AG09319 (cell line): ENCODE measurements around the gene OR5B12.

ENCODE experiments used
- DNase-seq: peaks from one replicate; pipeline ENCODE4 v3.0.0-alpha.2; 2010; ENCODE audit warnings: low read depth; ENCODE audit errors: extremely low read depth
- TF ChIP-seq, protein P1 (sequence below): IDR thresholded peaks from 2 replicates; pipeline ENCODE4 v1.5.1; 2011; ENCODE audit warnings: low read depth, mild to moderate bottlenecking, inconsistent platforms, low read length, moderate library complexity

OR5B12 gene

GRCh38 chr11:58442136-58442535 lies at the start of gene OR5B12:
OR5B12 (minus strand) TSS chr11:58442236; CDS start chr11:58440151, 2,085 bp downstream.
- TF ChIP-seq, protein P1, sequence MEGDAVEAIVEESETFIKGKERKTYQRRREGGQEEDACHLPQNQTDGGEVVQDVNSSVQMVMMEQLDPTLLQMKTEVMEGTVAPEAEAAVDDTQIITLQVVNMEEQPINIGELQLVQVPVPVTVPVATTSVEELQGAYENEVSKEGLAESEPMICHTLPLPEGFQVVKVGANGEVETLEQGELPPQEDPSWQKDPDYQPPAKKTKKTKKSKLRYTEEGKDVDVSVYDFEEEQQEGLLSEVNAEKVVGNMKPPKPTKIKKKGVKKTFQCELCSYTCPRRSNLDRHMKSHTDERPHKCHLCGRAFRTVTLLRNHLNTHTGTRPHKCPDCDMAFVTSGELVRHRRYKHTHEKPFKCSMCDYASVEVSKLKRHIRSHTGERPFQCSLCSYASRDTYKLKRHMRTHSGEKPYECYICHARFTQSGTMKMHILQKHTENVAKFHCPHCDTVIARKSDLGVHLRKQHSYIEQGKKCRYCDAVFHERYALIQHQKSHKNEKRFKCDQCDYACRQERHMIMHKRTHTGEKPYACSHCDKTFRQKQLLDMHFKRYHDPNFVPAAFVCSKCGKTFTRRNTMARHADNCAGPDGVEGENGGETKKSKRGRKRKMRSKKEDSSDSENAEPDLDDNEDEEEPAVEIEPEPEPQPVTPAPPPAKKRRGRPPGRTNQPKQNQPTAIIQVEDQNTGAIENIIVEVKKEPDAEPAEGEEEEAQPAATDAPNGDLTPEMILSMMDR = no peak
- no peak for DNase-seq

DNA sequence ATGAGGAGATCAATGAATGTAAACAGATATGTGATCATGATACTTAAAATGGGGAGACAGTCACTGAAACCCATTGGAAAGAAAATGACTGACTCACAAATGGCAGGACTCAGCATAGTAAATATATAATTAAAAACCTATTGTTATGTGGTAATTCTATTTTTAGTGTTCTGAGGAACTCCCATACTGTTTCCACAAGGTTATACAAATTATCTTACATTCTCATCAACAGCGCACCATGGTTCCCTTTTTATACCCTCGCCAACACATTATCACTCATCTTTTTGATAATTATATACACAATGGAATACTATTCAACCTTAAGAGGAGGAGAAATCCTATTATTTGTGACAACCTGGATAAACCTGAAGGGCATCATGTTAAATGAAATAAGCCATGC lies 48.8 kb upstream of the OR5B12 start:
- TF ChIP-seq, protein P1 = no peak

DNA sequence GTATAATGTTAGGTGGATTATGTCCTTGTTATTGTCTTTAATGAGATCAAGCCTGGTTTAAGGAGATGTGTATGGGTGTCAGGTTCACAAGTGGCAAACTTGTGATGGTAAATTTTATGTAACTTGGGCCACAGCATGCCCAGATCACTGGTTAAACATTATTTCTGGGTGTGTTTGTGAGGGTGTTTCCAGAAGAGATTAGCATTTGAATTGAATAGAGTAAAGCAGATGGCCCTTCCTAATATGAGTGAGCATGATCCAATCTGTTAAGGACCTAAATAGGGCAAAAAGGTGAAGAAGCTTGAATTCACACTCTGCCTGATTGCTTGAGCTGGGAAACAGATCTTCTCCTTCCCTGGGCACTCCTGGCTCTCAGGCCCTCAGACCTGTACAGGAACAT lies 45.1 kb upstream of the OR5B12 start:
- DNase-seq = no peak
- TF ChIP-seq, protein P1 = no peak

More for the DNA sequence above, 48.8 kb upstream of the OR5B12 start:
- DNase-seq = no peak

DNA sequence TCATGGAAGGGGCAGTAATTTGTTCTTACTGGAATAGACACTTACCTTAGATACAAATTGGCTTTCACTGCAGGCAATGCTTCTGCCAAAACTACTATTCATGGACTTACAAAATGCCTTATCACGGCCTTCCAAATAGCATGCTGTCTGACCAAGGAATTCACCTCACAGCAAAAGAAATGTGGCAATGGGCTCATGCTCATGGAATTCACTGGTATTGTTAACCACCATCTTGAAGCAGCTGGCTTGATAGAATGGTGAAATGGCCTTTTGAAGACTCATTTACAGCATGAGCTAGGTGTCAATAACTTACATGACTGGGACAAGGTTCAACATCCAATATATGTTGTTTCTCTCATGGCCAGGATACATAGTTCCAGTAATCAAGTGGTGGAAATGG lies 43.9 kb upstream of the OR5B12 start:
- DNase-seq = no peak
- TF ChIP-seq, protein P1 = no peak

DNA sequence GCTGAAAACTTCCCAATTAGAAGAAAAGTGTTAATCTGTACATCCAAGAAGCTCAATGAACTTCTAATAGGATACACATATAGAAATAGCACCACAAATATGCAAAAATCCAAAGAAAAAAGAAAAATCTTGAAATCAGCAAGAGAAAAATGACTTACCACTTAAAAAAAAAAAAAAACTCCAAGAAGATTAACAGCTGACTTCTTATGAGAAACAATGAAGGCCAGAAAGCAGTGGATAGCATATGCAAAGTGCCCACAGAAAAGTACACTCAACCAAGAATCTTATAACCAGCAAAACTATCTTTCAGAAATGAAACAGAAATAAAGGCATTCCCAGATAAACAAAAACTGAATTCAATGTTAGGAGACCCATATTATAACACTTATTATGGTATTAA lies 29.9 kb upstream of the OR5B12 start:
- TF ChIP-seq, protein P1 = no peak
- DNase-seq = no peak

DNA sequence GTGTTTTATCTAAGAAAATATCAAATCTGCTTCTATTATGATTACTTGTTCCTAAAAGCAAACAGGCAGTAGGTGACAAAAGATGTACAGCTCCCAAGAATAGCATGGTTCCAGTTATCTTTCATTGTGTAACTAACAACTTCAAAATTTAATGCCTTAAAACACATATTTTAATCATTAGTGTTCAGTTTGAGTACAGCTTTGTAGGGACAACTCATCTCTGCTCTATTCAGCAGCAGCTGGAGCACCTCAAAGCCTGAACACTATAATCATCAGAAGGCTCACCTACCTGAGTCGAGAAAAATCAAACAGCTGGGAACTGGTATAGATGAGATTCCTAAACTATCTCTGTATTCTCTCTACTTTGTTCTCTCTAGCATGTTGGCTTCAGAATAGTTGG lies 24.3 kb upstream of the OR5B12 start:
- TF ChIP-seq, protein P1 = no peak
- DNase-seq = no peak

DNA sequence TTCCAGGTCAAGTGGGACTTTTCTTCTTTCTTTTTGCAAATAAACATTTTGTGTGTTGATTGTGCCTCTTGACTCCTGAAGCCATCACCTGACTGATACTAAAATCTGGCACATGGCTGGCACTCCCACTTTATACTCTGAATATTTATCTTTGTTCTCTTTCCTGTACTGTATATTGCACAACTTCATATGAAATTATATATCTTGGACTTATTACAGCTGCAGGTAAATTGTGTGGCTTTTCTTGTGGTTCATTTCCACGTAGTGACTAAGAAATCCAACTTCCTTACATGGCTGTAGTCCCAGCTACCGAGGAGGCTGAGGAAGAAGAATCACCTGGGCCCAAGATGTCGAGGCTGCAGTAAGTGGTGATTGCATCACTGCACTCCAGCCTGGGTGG lies 23.7 kb upstream of the OR5B12 start:
- no peak for DNase-seq
- TF ChIP-seq, protein P1 = no peak

GRCh38 chr11:58451585-58451984 lies 9.5 kb upstream of the OR5B12 start:
- DNase-seq = no peak
- TF ChIP-seq, protein P1 = no peak
